ENCODE results near the gene FADS3. TPM values are rescaled to one million over a fixed set of nuclear protein-coding genes. Genes with fewer than 3 reads are reported as not detected.

FADS3 gene
- total and polyA plus RNA-seq, 2 of the 13 experiments (the other 11 are each of a cell fraction or from before 2014, with no cell fraction given): 13.4 to 23.2 TPM

GRCh38 chr11:61923166-61924063 lies 32.1 kb upstream of the FADS3 start (continued):
- TF ChIP-seq ZNF468 (CRISPR knock-in tag; IDR thresholded peaks at IDR 0.05): no peak
- TF ChIP-seq REPIN1 (CRISPR knock-in tag; IDR thresholded peaks at IDR 0.05; ENCODE audit: borderline replicate concordance, low read depth): peak; percentile 60; the same call in 1 of the 2 replicates
- no peak for TF ChIP-seq HDAC6 (IDR thresholded peaks at IDR 0.05; ENCODE audit: low read depth, low read length)
- TF ChIP-seq STAG1 (CRISPR knock-in tag; IDR thresholded peaks at IDR 0.05): no peak
- TF ChIP-seq ZSCAN25 (CRISPR knock-in tag; IDR thresholded peaks at IDR 0.05): peak; percentile 79; the same call in 1 of the 2 replicates
- TF ChIP-seq ZNF34 (CRISPR knock-in tag; IDR thresholded peaks at IDR 0.05; ENCODE audit: borderline replicate concordance): no peak
- TF ChIP-seq KAT8 (CRISPR knock-in tag; IDR thresholded peaks at IDR 0.05): peak; percentile 69
- TF ChIP-seq JUND (CRISPR knock-in tag; IDR thresholded peaks at IDR 0.05): no peak; the same call in 1 of the 2 replicates
- no peak; the same call in 1 of the 2 replicates for TF ChIP-seq SMAD3 (CRISPR knock-in tag; IDR thresholded peaks at IDR 0.05)
- no peak; the same call in 1 of the 2 replicates for TF ChIP-seq ZNF839 (CRISPR knock-in tag; IDR thresholded peaks at IDR 0.05; ENCODE audit: borderline replicate concordance)
- TF ChIP-seq KMT2A (CRISPR knock-in tag; IDR thresholded peaks at IDR 0.05): no peak
- no peak for TF ChIP-seq NONO (IDR thresholded peaks at IDR 0.05)
- TF ChIP-seq NONO (CRISPR knock-in tag; conservative IDR thresholded peaks at IDR 0.05): 0 out of 2 replicates have a peak, but pooled peaks have one; percentile 35
- TF ChIP-seq ZNF331 (CRISPR knock-in tag; IDR thresholded peaks at IDR 0.05): peak; percentile 67
- no peak for TF ChIP-seq ZNF432 (CRISPR knock-in tag; IDR thresholded peaks at IDR 0.05; ENCODE audit: borderline replicate concordance)
- peak; percentile 62; the same call in 1 of the 2 replicates for TF ChIP-seq ZNF558 (CRISPR knock-in tag; IDR thresholded peaks at IDR 0.05; ENCODE audit: borderline replicate concordance)
- no peak for TF ChIP-seq ZNF12 (CRISPR knock-in tag; IDR thresholded peaks at IDR 0.05)
- TF ChIP-seq TERF1 (CRISPR knock-in tag; IDR thresholded peaks at IDR 0.05): no peak
- TF ChIP-seq IKZF5 (CRISPR knock-in tag; IDR thresholded peaks at IDR 0.05): 0 out of 2 replicates have a peak, but pooled peaks have one; percentile 23
- TF ChIP-seq NFE2L1 (CRISPR knock-in tag; IDR thresholded peaks at IDR 0.05; ENCODE audit: borderline replicate concordance): no peak
- 0 out of 2 replicates have a peak, but pooled peaks have one; percentile 42 for TF ChIP-seq DR1 (CRISPR knock-in tag; IDR thresholded peaks at IDR 0.05)
- TF ChIP-seq PHF8 (CRISPR knock-in tag; IDR thresholded peaks at IDR 0.05): peak; percentile 64
- 0 out of 2 replicates have a peak, but pooled peaks have one; percentile 39 for TF ChIP-seq ZNF576 (CRISPR knock-in tag; IDR thresholded peaks at IDR 0.05)
- no peak; the same call in 1 of the 2 replicates for TF ChIP-seq ZNF746 (CRISPR knock-in tag; IDR thresholded peaks at IDR 0.05)
- peak; percentile 96 for TF ChIP-seq SIX4 (CRISPR knock-in tag; IDR thresholded peaks at IDR 0.05)
- TF ChIP-seq KDM1A (CRISPR knock-in tag; IDR thresholded peaks at IDR 0.05): no peak; the same call in 1 of the 2 replicates
- TF ChIP-seq ZNF891 (CRISPR knock-in tag; IDR thresholded peaks at IDR 0.05): 0 out of 2 replicates have a peak, but pooled peaks have one; percentile 22
- TF ChIP-seq ZNF75D (CRISPR knock-in tag; IDR thresholded peaks at IDR 0.05; ENCODE audit: borderline replicate concordance): no peak
- TF ChIP-seq SYNCRIP (IDR thresholded peaks at IDR 0.05; ENCODE audit: insufficient read depth, low read depth, low read length): no peak
